Measurements from ENCODE around the gene FN1.

FN1 gene

DNA sequence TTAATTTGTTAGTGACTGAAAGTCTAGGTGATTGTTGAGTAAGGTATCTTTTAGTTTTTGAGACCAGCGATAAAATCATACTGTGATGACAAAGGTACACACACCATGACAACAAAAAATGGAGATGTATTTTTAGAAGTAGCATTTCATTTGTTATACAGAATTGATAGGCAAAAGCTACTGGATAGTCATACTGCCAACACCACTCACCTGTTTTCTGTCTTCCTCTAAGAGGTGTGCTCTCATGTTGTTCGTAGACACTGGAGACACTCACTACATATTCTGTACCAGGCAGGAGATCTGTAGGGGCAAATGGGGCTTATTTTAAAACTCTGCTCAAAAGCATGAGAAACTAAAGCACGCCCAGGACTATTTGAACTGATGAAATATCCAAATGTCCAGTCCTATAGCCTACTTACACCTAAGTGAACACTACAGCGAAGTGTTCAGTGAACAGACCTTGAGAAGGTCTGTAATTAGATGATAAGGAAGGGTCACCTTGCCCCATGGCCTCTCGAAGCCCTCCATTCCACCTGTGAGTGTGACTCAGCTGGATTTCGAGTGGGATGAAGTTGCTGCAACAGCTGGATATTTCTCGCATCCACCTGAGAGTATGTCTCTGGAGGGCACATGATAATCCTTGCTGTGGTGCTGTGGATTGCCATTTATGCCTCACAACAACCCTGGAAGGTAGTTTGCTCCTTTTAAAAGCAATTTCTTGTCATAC is 47.7 kb downstream of the FN1 start:
- DNase-seq (ENCODE audit: low read depth in 1 of 2, low spot score in 1 of 2): no peak

DNA sequence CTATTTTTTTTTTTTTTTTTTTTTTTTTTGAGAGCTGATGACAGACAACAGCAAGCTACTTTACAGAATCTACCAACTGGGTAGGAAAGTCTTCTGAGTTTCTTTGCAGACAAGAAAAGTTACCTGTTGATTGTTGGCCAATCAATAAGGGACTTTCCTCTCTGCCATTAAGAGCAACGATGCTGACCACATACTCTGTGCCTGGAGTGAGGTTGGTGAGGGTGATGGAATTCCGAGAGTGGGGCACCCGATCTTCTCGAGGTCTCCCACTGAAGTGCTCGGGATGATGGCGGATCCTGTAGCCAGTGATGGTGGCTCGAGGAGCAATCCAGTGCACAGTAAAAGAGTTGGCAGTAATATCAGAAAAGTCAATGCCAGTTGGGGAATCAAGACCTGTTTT is 49.3 kb downstream of the FN1 start:
- no peak for DNase-seq (ENCODE audit: low read depth in 1 of 2, low spot score in 1 of 2)

DNA sequence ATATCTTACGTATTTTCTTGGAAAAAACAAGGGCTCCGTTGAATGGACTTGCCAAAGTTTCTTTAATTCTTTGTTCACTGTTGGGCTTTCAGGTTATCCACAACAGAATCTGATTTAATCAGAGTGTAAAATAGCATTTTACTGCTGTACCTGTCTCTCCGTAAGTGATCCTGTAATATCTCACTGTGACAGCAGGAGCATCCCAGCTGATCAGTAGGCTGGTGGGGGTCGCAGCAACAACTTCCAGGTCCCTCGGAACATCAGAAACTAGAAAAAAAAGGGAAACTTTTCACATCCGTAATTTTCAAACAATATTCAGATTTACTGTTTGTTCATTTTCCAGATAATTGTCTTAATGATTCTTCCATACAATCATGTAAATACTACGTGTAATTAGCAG is 51.2 kb downstream of the FN1 start:
- no peak for DNase-seq (ENCODE audit: low read depth in 1 of 2, low spot score in 1 of 2)

DNA sequence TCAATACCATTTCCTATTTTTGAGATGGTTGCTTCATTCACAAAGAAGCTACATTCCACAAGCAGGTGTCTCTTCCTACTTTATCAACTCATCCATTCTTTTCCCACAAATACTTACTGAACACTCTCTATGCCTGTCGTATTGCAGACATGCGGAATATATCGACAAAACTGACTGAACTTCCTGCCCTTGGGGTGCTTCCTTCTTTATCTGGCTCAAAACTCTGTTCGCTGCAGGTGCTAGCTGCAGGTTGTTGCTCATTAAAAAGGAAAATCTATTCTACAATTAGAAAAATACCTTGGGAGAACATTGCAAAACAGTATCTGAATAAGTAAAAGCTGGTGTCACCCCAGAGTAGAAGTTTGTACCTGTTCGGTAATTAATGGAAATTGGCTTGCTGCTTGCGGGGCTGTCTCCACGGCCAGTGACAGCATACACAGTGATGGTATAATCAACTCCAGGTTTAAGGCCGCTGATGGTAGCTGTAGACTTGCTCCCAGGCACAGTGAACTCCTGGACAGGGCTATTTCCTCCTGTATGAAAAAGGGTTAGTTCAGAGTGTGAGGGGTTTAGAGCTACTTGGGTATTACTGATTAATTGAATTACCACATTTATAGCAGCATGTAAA is 52.1 kb downstream of the FN1 start:
- no peak for DNase-seq (ENCODE audit: low read depth in 1 of 2, low spot score in 1 of 2)

DNA sequence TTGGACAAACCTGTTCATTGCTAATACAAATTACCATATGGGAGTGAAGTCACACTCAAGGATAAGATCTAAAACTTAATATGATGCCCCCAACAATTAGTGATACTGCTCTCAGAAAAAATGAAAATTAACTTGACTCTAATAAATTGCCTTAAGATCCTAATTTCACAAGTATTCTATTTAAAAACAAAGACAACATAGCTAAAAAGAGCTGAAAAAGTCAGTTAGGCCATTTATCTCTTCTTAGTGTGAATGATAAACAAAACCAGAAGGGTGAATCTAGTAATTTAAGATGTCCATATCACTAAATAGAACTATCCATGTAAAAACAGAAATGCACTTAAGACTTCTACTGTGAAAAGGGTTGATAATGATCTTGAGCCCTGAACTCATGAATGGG is 53.4 kb downstream of the FN1 start:
- DNase-seq (ENCODE audit: low read depth in 1 of 2, low spot score in 1 of 2): no peak

DNA sequence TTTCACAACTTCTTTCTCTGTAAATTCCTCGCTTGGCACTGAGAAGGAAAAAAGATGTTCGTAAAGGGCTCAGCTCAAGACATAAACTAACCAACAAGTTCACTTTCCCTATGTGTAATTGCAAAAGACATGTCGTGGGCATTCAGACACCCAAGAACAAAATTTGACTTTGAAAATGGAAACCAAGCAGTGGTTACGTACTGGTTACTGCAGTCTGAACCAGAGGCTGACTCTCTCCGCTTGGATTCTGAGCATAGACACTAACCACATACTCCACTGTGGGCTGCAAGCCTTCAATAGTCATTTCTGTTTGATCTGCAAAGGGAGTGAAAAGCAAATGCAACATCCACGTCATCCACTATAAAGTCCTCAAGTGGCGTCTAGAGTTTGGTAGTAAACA is 53.9 kb downstream of the FN1 start:
- no peak for DNase-seq (ENCODE audit: low read depth in 1 of 2, low spot score in 1 of 2)

DNA sequence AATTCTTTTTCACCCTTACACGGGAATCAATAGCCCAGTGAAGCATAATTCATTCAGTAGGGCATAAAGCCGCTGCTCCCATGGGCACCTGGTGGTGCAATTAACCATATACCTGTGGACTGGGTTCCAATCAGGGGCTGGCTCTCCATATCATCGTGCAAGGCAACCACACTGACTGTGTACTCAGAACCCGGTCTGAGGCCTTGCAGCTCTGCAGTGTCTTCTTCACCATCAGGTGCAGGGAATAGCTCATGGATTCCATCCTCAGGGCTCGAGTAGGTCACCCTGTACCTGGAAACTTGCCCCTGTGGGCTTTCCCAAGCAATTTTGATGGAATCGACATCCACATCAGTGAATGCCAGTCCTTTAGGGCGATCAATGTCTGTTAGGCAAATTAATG is 55.2 kb downstream of the FN1 start:
- no peak for DNase-seq (ENCODE audit: low read depth in 1 of 2, low spot score in 1 of 2)

DNA sequence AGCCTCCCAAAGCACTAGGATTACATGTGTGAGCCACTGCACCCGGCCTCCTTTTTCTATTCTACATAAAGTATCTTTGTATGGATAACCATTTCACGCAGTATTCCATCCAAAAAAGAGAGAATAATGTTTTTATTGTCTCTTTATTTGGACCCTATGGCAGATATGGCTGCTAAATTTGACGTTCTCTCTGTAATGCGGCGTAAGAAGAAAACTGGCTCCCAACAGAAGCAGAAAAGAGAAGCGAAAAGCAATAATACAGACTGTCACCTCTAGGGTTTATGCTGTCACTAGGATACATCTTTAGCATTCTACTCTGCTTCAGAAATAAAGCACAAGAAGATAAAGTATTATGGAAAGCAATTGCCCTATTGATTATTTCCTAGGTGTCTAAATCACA is 55.9 kb downstream of the FN1 start:
- no peak for DNase-seq (ENCODE audit: low read depth in 1 of 2, low spot score in 1 of 2)

DNA sequence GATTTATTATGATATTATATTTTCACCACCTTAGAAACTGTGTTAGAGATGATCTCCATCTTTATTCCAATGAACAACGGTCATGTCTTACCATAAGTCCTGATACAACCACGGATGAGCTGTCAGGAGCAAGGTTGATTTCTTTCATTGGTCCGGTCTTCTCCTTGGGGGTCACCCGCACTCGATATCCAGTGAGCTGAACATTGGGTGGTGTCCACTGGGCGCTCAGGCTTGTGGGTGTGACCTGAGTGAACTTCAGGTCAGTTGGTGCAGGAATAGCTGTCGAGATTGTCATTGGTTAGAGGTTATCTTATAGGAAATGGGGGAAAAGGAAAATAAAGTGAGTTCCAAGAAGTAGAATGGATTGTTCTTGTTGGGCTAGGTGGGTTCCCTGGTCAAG is 56.8 kb downstream of the FN1 start:
- DNase-seq (ENCODE audit: low read depth in 1 of 2, low spot score in 1 of 2): no peak

DNA sequence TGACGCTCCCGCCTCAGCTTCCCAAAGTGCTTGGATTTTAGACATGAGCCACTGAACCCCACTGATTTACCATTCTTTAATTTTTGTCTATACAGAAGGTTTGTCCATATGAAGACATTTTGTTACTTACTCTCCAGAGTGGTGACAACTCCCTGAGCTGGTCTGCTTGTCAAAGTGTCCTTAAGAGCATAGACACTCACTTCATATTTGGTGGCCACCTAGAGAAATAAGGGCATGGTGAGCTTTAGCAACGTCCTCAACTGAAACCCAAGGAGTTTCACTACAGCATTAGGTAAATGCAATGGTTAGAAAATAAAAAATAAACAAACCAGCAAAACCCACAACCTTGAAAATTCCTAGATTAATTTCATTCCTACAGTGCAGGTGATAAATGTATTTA is 57.8 kb downstream of the FN1 start:
- DNase-seq (ENCODE audit: low read depth in 1 of 2, low spot score in 1 of 2): no peak

DNA sequence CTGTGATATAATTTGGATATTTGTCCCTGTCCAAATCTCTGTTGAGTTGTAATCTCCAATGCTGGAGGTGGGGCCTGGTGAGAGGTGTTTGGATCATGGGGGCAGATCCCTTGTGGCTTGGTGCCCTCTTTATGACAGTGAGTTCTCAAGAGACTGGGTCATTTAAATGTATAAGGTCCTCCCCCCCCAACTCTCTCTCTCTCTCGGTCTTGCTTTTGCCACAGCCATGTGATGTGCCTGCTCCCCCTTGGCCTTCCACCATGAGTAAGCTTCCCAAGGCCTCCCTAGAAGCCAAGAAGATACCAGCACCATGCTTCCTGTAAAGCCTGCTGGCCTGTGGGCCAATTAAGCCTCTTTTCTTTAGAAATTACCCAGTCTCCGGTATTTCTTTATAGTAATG is 58.6 kb downstream of the FN1 start:
- DNase-seq (ENCODE audit: low read depth in 1 of 2, low spot score in 1 of 2): no peak

DNA sequence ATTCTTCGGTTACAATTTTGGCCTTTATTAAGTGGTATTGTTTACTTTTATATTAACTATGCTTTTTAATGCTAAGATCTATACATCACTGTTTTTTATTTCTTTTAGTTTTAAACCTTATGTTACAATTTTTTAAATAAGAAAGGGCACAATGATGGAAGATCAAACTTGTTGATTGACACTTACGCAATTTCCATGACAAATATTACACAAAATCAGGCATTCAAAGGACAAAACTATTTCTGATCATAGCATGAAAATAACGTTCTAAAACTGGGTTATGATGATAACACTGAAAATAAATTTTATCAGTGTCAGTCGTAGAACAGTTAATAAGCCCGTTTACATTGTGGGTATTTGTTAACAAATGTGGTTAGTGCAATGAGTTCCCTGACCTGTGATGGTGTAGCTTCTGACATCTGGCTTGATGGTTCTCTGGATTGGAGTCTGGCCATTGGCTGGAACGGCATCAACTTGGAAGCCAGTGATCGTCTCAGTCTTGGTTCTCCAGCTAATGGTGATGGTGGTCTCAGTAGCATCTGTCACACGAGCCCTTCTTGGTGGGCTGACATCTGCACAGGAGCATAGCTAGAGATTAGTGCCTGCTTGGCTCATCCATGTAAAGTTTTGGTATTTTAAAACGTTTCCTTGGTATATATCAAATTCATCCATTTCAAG is 59.6 kb downstream of the FN1 start:
- no peak for DNase-seq (ENCODE audit: low read depth in 1 of 2, low spot score in 1 of 2)

DNA sequence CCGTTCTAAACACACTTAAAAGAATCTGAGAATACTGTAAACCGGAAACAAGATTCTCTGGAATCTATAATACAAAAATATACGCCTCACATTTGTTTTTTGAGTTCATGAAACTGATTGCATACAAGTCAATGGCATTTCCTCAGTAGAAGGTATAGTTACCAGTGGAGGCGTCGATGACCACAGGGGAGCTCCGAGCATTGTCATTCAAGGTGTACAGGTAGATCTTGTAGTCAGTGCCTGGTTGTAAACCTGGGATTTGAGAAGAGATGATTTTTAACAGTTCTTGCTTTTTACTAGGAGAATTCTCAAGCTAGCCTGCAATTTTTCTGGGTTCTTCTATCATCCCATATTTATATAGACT is 60.4 kb downstream of the FN1 start:
- DNase-seq (ENCODE audit: low read depth in 1 of 2, low spot score in 1 of 2): no peak

DNA sequence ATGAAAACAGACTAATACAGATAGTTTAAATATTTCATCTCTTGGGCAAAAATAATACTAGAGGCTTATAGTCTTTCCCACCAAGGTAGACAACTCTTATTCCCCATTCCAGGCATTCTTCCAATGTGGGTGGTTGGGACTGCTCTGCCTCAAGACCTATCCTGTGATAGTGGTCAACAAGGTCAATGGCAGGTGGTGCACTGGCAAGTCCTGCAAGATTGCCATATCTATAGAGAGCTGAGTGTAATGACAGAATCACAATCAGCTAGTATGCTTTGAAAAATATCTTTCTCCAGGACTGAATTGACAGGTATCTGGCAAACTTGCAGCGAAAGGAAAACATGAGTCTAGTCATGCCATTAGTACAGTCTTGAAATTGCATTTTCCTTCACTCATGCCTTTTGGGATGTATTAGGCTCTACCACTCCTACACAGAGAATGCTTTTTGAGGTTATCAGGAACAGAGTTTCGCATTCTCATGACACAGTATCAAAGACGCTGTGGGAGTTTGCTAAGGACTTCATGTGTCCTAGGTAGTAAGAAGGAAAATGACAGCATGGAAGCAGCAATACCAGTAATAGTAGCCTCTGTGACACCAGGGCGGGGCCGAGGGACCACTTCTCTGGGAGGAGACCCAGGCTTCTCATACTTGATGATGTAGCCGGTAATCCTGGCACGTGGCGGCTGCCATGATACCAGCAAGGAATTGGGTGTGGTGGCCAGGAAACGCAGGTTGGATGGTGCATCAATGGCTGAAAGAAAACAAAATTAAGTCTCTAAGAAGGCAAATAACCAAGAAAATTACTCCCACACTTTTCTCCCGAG is 61.0 kb downstream of the FN1 start:
- no peak for DNase-seq (ENCODE audit: low read depth in 1 of 2, low spot score in 1 of 2)

DNA sequence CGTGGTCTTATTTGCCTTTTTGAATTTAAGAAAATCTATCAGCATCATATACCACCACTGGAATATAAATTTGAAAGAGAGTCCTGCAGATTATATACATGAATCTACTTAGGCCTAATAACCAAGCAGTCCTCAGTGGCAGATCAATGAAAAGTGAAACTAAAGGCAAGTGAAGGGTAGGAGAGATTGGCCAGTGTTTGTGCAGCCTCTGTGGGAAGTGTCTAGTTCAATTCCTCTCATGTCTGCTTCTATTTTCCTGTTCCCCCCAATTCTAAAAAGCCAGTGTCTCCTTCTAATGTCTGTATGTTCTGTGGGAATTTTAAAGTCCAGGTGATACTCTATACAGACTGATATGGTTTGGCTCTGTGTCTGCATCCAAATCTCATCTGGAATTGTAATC is 61.9 kb downstream of the FN1 start:
- DNase-seq (ENCODE audit: low read depth in 1 of 2, low spot score in 1 of 2): no peak

DNA sequence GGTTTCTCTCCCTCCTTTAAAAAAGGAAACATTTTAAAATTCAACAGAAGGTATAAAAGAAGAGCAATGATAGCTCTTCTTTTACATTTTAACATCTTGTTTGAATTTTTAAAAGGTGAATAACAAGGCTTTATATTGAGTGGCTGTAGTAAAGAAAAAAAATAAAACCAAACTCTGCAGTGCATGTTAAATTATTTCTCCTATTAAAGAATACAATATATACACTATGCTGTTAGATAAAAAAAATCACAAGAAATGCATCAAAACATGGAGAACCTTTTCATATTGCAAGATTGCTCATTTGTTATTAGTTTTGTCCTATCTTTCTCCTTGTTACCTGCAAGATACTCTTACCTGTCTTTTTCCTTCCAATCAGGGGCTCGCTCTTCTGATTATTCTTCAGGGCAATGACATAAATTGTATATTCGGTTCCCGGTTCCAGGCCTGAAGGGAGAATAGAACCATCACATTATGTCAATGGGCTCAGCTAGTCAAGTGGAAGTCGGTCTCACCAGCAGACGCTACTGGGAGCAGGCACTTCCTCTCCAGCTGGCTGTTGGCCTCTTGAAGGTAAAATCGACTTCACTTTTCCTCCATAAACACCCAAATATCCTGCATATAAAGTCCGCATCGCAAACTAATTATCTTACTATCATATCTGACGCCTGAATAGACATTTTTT is 62.8 kb downstream of the FN1 start:
- DNase-seq (ENCODE audit: low read depth in 1 of 2, low spot score in 1 of 2): no peak

DNA sequence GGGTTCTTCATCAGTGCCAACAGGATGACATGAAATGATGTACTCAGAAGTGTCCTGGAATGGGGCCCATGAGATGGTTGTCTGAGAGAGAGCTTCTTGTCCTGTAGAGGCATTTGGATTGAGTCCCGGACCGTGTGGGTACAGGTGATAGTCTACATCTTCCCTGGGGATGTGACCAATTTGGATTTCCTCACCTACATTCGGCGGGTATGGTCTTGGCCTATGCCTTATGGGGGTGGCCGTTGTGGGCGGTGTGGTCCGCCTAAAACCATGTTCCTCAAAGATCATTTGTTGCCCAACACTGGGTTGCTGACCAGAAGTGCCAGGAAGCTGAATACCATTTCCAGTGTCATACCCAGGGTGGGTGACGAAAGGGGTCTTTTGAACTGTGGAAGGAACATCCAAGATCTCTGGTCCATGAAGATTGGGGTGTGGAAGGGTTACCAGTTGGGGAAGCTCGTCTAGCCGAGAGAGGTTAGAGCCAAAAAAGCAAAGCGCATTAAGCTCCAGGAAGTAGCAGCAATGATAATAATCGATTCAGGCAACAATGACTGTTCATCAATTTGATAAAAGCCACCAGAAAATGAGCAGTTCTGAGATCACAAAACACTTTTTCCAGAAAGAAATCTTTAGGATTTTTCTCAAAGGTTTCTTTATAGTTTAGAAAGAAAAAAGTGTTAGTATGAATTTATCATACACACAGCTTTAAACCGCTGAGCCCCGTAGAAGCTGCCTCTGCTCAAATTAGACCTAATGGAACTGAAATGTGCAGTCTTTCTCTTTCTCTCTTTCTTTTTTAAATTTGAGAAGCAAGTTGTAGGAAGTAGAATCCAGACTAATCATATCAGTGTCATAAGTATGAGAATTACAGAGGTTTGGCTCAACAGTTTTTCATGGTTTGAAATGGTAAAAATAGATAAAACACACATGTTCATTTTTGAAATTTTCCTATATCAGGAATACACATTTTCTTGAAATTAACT is 63.7 kb downstream of the FN1 start:
- no peak for DNase-seq (ENCODE audit: low read depth in 1 of 2, low spot score in 1 of 2)

DNA sequence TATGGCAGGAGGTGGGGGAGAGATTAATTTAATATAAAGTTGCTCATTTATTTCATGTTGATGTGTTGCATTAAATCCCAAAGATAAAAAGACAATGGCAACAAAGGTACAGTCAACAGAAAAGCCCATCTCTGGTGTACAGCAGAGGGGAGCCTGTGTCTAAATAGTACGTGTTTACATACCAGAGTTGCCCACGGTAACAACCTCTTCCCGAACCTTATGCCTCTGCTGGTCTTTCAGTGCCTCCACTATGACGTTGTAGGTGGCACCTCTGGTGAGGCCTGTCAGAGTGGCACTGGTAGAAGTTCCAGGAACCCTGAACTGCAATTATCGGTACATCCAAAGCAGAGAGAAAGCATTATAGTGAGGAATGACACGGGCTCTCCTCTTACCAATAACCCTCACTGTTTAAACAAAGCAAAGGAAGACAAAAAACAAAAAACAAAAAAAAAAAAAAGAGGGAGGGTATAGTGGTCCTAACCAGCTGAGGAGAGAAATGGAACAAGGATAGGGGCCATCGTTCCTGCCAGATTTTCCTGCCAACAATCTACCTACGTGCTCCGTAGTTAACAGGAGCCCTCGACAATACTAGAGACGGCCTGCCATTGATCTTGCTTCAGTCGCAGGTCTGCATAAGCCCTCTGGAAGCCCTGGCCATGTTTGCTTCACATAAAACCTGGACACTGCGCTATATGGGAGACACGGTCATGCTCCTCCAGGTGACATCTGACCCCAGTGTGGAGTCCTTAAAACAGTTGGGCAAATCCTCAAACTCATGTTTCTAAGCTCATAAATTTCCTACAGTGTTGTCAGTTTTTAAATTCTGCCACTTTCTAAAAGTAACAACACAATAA is 65.5 kb downstream of the FN1 start:
- DNase-seq (ENCODE audit: low read depth in 1 of 2, low spot score in 1 of 2): no peak

DNA sequence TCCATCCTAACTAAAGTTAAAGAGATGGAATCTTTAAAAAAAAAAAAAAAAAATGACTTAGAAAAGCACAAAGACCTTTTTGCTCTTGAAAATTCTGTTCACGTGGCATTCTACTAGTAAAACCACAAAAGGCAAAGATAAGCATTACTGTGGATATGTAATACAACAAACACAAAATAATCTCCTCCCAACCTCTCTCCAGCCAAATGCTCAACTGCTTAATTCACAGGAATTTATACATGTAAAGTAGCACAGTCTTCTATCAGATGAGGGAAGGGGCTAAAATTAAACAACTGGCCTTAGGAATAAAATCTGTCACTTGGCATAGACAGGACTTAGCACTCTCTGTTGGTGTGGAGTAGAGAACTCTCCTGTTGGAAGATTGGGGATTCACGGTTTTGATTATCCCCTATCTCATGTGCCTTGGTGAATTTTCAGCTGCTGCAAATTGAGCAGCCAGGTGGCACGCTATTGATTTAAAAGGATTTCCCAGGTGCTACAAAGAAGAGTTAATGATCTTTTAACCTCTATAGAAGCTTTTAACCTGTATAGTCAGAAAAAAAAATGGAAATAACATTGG is 66.6 kb downstream of the FN1 start:
- no peak for DNase-seq (ENCODE audit: low read depth in 1 of 2, low spot score in 1 of 2)
